OCI-LY3 (cell line): ENCODE measurements around the gene PERM1.
"Not testable (repeated sequence)": the region's sequence is repeated elsewhere in the genome, so short reads cannot be mapped to it uniquely, and the experiment has no call there.

Source experiments
- H2AFZ ChIP-seq: fragments of 200-600, 300-600 bp; shearing (Covaris generic); 2 replicates; pipeline ENCODE4 v1.6.0; 2014; ENCODE audit warnings: antibody characterized with exemption, low read depth, low read length
- H3K27ac ChIP-seq: fragments of 200-600, 300-600 bp; sonication (generic); 2 replicates; pipeline ENCODE4 v1.5.1; 2014; ENCODE audit warnings: mild to moderate bottlenecking, low read length, moderate library complexity, mixed read lengths
- H3K27me3 ChIP-seq: fragments of 200-600, 300-600 bp; sonication (generic); 2 replicates; pipeline ENCODE4 v1.6.1; 2014; ENCODE audit warnings: low read depth, low read length, mixed read lengths
- H3K36me3 ChIP-seq: fragments of 200-600, 300-600 bp; sonication (generic); replicated peaks from 2 replicates; pipeline ENCODE3; 2014; ENCODE audit warnings: low read depth, low read length, mixed read lengths
- H3K4me1 ChIP-seq: fragments of 300-600, 200-600 bp; sonication (generic); 2 replicates; pipeline ENCODE4 v1.6.1; 2014; ENCODE audit warnings: low read length, mixed read lengths
- H3K4me2 ChIP-seq: fragments of 200-600, 300-600 bp; sonication (generic); 2 replicates; pipeline ENCODE4 v1.6.1; 2014; ENCODE audit warnings: low read length, mixed read lengths
- H3K4me3 ChIP-seq: fragments of 300-600, 200-600 bp; sonication (generic); 2 replicates; pipeline ENCODE4 v1.5.1; 2014; ENCODE audit warnings: antibody characterized with exemption, mild to moderate bottlenecking, low read length, moderate library complexity
- H3K79me2 ChIP-seq: fragments of 300-600, 200-600 bp; shearing (Covaris generic); 2 replicates; pipeline ENCODE4 v1.6.1; 2014; ENCODE audit warnings: mild to moderate bottlenecking, low read length, mixed read lengths
- H3K9ac ChIP-seq: fragments of 300-600, 200-600 bp; shearing (Covaris generic); 2 replicates; pipeline ENCODE4 v1.6.0; 2014; ENCODE audit warnings: mild to moderate bottlenecking, low read length, moderate library complexity
- H3K9me3 ChIP-seq: fragments of 200-600, 300-600 bp; shearing (Covaris generic); 2 replicates; pipeline ENCODE4 v1.6.1; 2014; ENCODE audit warnings: low read length, mixed read lengths; ENCODE audit not compliant: insufficient read depth
- H4K20me1 ChIP-seq: fragments of 200-600, 300-600 bp; sonication (generic); 2 replicates; pipeline ENCODE4 v1.6.1; 2016; ENCODE audit warnings: low read length, mixed read lengths; ENCODE audit not compliant: insufficient read depth
- CTCF ChIP-seq: fragments of 200-600, 300-600 bp; sonication (generic); IDR thresholded peaks from 2 replicates; pipeline ENCODE4 v1.5.1; 2014; ENCODE audit warnings: antibody characterized with exemption, low read length, low read depth
- EZH2phosphoT487 ChIP-seq: fragments of 200-600 bp; shearing (Covaris generic); IDR thresholded peaks from 2 replicates; pipeline ENCODE4 v1.6.1; 2018; ENCODE audit warnings: antibody characterized with exemption, mixed run types, low read depth

PERM1 gene

GRCh38 chr1:996851-997712, 15.2 kb upstream of the PERM1 start:
- Histone ChIP-seq H3K27me3 (peaks cover 5% of the 10 kb centered on the region; the same call in 1 of the 2 replicates), H3K79me2 (no peaks in the 10 kb centered on the region), H3K4me1 (peaks cover 14% of the 10 kb centered on the region), H3K27ac (no peak overlapping the region), H3K36me3 (no peaks in the 10 kb centered on the region), H3K9ac (no peak overlapping the region), H3K4me2 (no peak overlapping the region), H2AFZ (no peak overlapping the region), H3K4me3 (no peak overlapping the region), H3K9me3 (no peaks in the 10 kb centered on the region), H4K20me1 (peaks cover 2% of the 10 kb centered on the region; the same call in 1 of the 2 replicates)
- TF ChIP-seq EZH2phosphoT487 (no peak), CTCF (no peak)

GRCh38 chr1:995665-996633, 14.1 kb upstream of the PERM1 start:
- Histone ChIP-seq H3K79me2 (no peaks in the 10 kb centered on the region), H3K9me3 (no peaks in the 10 kb centered on the region), H4K20me1 (peaks cover 2% of the 10 kb centered on the region; the same call in 1 of the 2 replicates), H3K4me3 (no peak overlapping the region), H3K36me3 (no peaks in the 10 kb centered on the region), H3K4me2 (no peak overlapping the region), H2AFZ (no peak overlapping the region), H3K4me1 (peaks cover 18% of the 10 kb centered on the region), H3K27me3 (peaks cover 8% of the 10 kb centered on the region; the same call in 1 of the 2 replicates), H3K9ac (no peak overlapping the region), H3K27ac (no peak overlapping the region)
- TF ChIP-seq CTCF (no peak), EZH2phosphoT487 (no peak)

GRCh38 chr1:994546-994945, 12.7 kb upstream of the PERM1 start:
- not testable (repeated sequence) for H3K9me3 ChIP-seq, H3K27ac ChIP-seq, H3K4me3 ChIP-seq, H3K4me2 ChIP-seq, H3K79me2 ChIP-seq, H2AFZ ChIP-seq, H4K20me1 ChIP-seq, H3K9ac ChIP-seq, H3K36me3 ChIP-seq
- Histone ChIP-seq H3K4me1 (peaks cover 18% of the 10 kb centered on the region), H3K27me3 (peaks cover 12% of the 10 kb centered on the region)

GRCh38 chr1:993379-993995, 11.6 kb upstream of the PERM1 start:
- no peak overlapping the region for H3K4me3 ChIP-seq
- no peak overlapping the region for H3K4me2 ChIP-seq
- H3K9ac ChIP-seq, result no peak overlapping the region
- no peak overlapping the region for H3K27ac ChIP-seq
- no peak for TF ChIP-seq EZH2phosphoT487
- TF ChIP-seq CTCF, result no peak
- H2AFZ ChIP-seq, result no peak overlapping the region
- no peaks in the 10 kb centered on the region for H3K36me3 ChIP-seq
- H3K9me3 ChIP-seq, result no peaks in the 10 kb centered on the region
- no peaks in the 10 kb centered on the region for H3K79me2 ChIP-seq
- H3K27me3 ChIP-seq, result peaks cover 22% of the 10 kb centered on the region
- H4K20me1 ChIP-seq, result peaks cover 2% of the 10 kb centered on the region; the same call in 1 of the 2 replicates
- H3K4me1 ChIP-seq, result peaks cover 18% of the 10 kb centered on the region
